NCI-H2107 (cell line): ENCODE data around the gene CHAC2.
"Not testable (repeated sequence)": the region's sequence is repeated elsewhere in the genome, so short reads cannot be mapped to it uniquely, and the experiment has no call there.

Source experiments
- DNase-seq: peaks from one replicate; lab custom pipeline; 2025; lab: John Stamatoyannopoulos, UW

Gene CHAC2

GRCh38 chr2:53767405-53768241 lies at the start of gene CHAC2:
CHAC2 (plus strand) TSS chr2:53767804; CDS start chr2:53767887, 83 bp downstream.
- peak; percentile 93 for DNase-seq

GRCh38 chr2:53720944-53721343 lies 46.7 kb upstream of the CHAC2 start:
- DNase-seq: not testable (repeated sequence)

- DNase-seq: no peak
Measured at GRCh38 chr2:53724536-53724935, 43.1 kb upstream of the CHAC2 start.

- DNase-seq: no peak
Measured at GRCh38 chr2:53725662-53726061, 41.9 kb upstream of the CHAC2 start.

- DNase-seq: no peak
Measured at GRCh38 chr2:53727921-53728320, 39.7 kb upstream of the CHAC2 start.

GRCh38 chr2:53729143-53729762 lies 38.4 kb upstream of the CHAC2 start:
- DNase-seq: no peak

- no peak for DNase-seq
Measured at GRCh38 chr2:53737091-53737490, 30.5 kb upstream of the CHAC2 start.

- DNase-seq: no peak
Measured at GRCh38 chr2:53739032-53739431, 28.6 kb upstream of the CHAC2 start.

- no peak for DNase-seq
Measured at GRCh38 chr2:53740170-53740569, 27.4 kb upstream of the CHAC2 start.

- DNase-seq: no peak
Measured at GRCh38 chr2:53744395-53745065, 23.1 kb upstream of the CHAC2 start.

- DNase-seq: no peak
Measured at GRCh38 chr2:53750041-53750768, 17.4 kb upstream of the CHAC2 start.

- DNase-seq: no peak
Measured at GRCh38 chr2:53751728-53752127, 15.9 kb upstream of the CHAC2 start.

- no peak for DNase-seq
Measured at GRCh38 chr2:53752385-53752784, 15.2 kb upstream of the CHAC2 start.

GRCh38 chr2:53753041-53753440 lies 14.6 kb upstream of the CHAC2 start:
- DNase-seq: no peak

- DNase-seq: no peak
Measured at GRCh38 chr2:53755121-53755520, 12.5 kb upstream of the CHAC2 start.

GRCh38 chr2:53756644-53757043 lies 11.0 kb upstream of the CHAC2 start:
- DNase-seq: no peak

GRCh38 chr2:53757206-53757605 lies 10.4 kb upstream of the CHAC2 start:
- DNase-seq: not testable (repeated sequence)

GRCh38 chr2:53765767-53766166 lies 1.8 kb upstream of the CHAC2 start:
- no peak for DNase-seq

GRCh38 chr2:53768242-53768542 lies 588 bp downstream of the CHAC2 start:
- no peak for DNase-seq

GRCh38 chr2:53769318-53769945 lies 1.8 kb downstream of the CHAC2 start:
- DNase-seq: no peak

GRCh38 chr2:53770264-53770663 lies 2.7 kb downstream of the CHAC2 start:
- DNase-seq: no peak

GRCh38 chr2:53777134-53777533 lies 9.5 kb downstream of the CHAC2 start:
- no peak for DNase-seq
